GM12878 (cell line): ENCODE measurements around the gene VASP. TPM values are rescaled to one million over a fixed set of nuclear protein-coding genes. Genes with fewer than 3 reads are reported as not detected.

ENCODE experiments used
- BMI1 ChIP-seq: fragments of 450-650 bp; IDR thresholded peaks from 2 replicates; pipeline ENCODE4 v1.6.1; 2016; ENCODE audit warnings: mild to moderate bottlenecking, moderate library complexity, borderline replicate concordance
- BRCA1 ChIP-seq: IDR thresholded peaks from 2 replicates; pipeline ENCODE4 v1.6.1; 2011; ENCODE audit warnings: low read depth, low read length, improper control_type of control experiment
- CBX5 ChIP-seq: sonication (generic); IDR thresholded peaks from 2 replicates; pipeline ENCODE4 v1.6.1; 2016; ENCODE audit warnings: low read depth, moderate library complexity, mild to moderate bottlenecking, inconsistent platforms
- DPF2 ChIP-seq: fragments of 450-650 bp; IDR thresholded peaks from 2 replicates; pipeline ENCODE4 v1.6.1; 2017; ENCODE audit warnings: mild to moderate bottlenecking
- ELK1 ChIP-seq: IDR thresholded peaks from 2 replicates; pipeline ENCODE4 v1.6.1; 2012; ENCODE audit warnings: low read depth, low read length, improper control_type of control experiment
- HDAC6 ChIP-seq: fragments of 200-600 bp; sonication (generic); IDR thresholded peaks from one replicate; pipeline ENCODE4 v1.8.0; 2017; ENCODE audit warnings: antibody characterized with exemption; ENCODE audit not compliant: unreplicated experiment
- MYC ChIP-seq: IDR thresholded peaks from 2 replicates; pipeline ENCODE4 v1.6.1; 2011; ENCODE audit warnings: mild to moderate bottlenecking, low read length, moderate library complexity, inconsistent platforms; ENCODE audit not compliant: insufficient read depth, insufficient replicate concordance, insufficient read length, severe bottlenecking
- PBX3 ChIP-seq: IDR thresholded peaks from 2 replicates; pipeline ENCODE4 v1.6.1; 2011; ENCODE audit warnings: mild to moderate bottlenecking, low read depth, low read length, moderate library complexity; ENCODE audit not compliant: insufficient replicate concordance
- PRDM15 ChIP-seq: fragments of 450-650 bp; formaldehyde crosslinking; IDR thresholded peaks from 2 replicates; pipeline ENCODE4 v1.4.0; 2020; ENCODE audit warnings: mild to moderate bottlenecking, moderate library complexity
- TAF1 ChIP-seq: IDR thresholded peaks from 2 replicates; pipeline ENCODE4 v1.6.1; 2011; ENCODE audit warnings: mild to moderate bottlenecking, low read depth, low read length, borderline replicate concordance
- USF1 ChIP-seq: IDR thresholded peaks from 2 replicates; pipeline ENCODE4 v1.6.1; 2011; ENCODE audit warnings: borderline replicate concordance, low read depth, mild to moderate bottlenecking, moderate library complexity, mixed read lengths, low read length; ENCODE audit not compliant: insufficient read depth; ENCODE audit errors: extremely low read length
- ZBTB11 ChIP-seq: fragments of 450-650 bp; formaldehyde crosslinking; IDR thresholded peaks from 2 replicates; pipeline ENCODE4 v1.5.0; 2022; ENCODE audit warnings: mild to moderate bottlenecking, missing genetic modification characterization
- ZBTB4 ChIP-seq: fragments of 450-650 bp; formaldehyde crosslinking; IDR thresholded peaks from 2 replicates; pipeline ENCODE4 v1.4.0; 2022; ENCODE audit warnings: mild to moderate bottlenecking, moderate library complexity
- ZZZ3 ChIP-seq: IDR thresholded peaks from 2 replicates; pipeline ENCODE4 v1.6.1; 2011; ENCODE audit warnings: low read depth; ENCODE audit not compliant: control insufficient read depth, insufficient read length
- polyA plus RNA-seq, 11 experiments: library from polyadenylated mRNA; depleted of rRNA in 4 of 11; unstranded in 6 of 11; stranded (reverse) in 5 of 11; fragments of >200 nt; fragmentation: Nextera tagmentation in 4 of 11; fragmentation: Illumina TruSeq in 1 of 11; extraction: Ambion mirVana in 4 of 11; extraction: Trizol in 1 of 11; gene quantifications; 1 replicate in 1 of 11; 2 replicates in 10 of 11; pipeline versions ENCODE4 v1.2.1 to v1.2.3, GENCODE V29; 2011 to 2016; ENCODE audit warnings: inconsistent platforms in 2 of 11, missing spikeins in 2 of 11, low read depth in 1 of 11
- total RNA-seq, 4 experiments: library from RNA; depleted of rRNA in 3 of 4; stranded (reverse); fragments of >200 nt in 3 of 4; fragmentation: Illumina TruSeq in 1 of 4; extraction: Trizol in 1 of 4; gene quantifications; 2 replicates each; pipeline versions ENCODE4 v1.2.1 to v1.2.3, GENCODE V29; 2013 to 2021

Gene VASP
- total and polyA plus RNA-seq, 10 of the 15 experiments (the other 5 are each of a cell fraction or from before 2014, with no cell fraction given) = 19.5 to 298 (median 84.8) TPM

- TF ChIP-seq PBX3 (no peak), CBX5 (peak; percentile 70; the same call in 1 of the 2 replicates), HDAC6 (no peak), DPF2 (0 out of 2 replicates have a peak, but pooled peaks have one; percentile 54), ELK1 (no peak), MYC (no peak), ZBTB4 (CRISPR knock-in tag) (no peak), ZZZ3 (no peak), TAF1 (no peak), BMI1 (no peak), USF1 (no peak), ZBTB11 (CRISPR knock-in tag) (no peak), PRDM15 (no peak), BRCA1 (no peak)
These were observed 7.9 kb downstream of the VASP start (continued) for GRCh38 chr19:45515081-45515624.
